Skeletal muscle satellite cell (primary cell): ENCODE data around the gene FAM187B.
"Not testable (repeated sequence)": the region's sequence is repeated elsewhere in the genome, so short reads cannot be mapped to it uniquely, and the experiment has no call there.

Experiments used
- H3K27me3 ChIP-seq: 2 replicates; pipeline ENCODE4 v1.7.0; 2013; ENCODE audit warnings: low read length; ENCODE audit not compliant: control insufficient read depth, insufficient read depth
- H3K36me3 ChIP-seq: 2 replicates; pipeline ENCODE4 v1.7.0; 2013; ENCODE audit warnings: mild to moderate bottlenecking, control low read depth, low read length; ENCODE audit not compliant: insufficient read depth
- H3K4me1 ChIP-seq: 2 replicates; pipeline ENCODE4 v1.7.0; 2013; ENCODE audit warnings: low read length; ENCODE audit not compliant: control insufficient read depth, insufficient read depth
- H3K4me2 ChIP-seq: 2 replicates; pipeline ENCODE4 v1.7.0; 2013; ENCODE audit warnings: mild to moderate bottlenecking, low read length
- H3K4me3 ChIP-seq: 2 replicates; pipeline ENCODE4 v1.7.0; 2013; ENCODE audit warnings: low read length
- H3K9ac ChIP-seq: 2 replicates; pipeline ENCODE4 v1.7.0; 2013; ENCODE audit warnings: mild to moderate bottlenecking, low read depth, low read length, moderate library complexity
- H3K9me3 ChIP-seq: replicated peaks from 2 replicates; pipeline ENCODE4 v1.7.0; 2013; ENCODE audit warnings: mild to moderate bottlenecking, control low read depth, low read length

FAM187B gene

GRCh38 chr19:35246466-35247092 is 18.0 kb upstream of the FAM187B start:
- Histone ChIP-seq H3K27me3 (peaks cover 59% of the 10 kb centered on the region), H3K4me3 (no peak overlapping the region), H3K9ac (no peak overlapping the region), H3K36me3 (no peaks in the 10 kb centered on the region), H3K4me1 (no peaks in the 10 kb centered on the region), H3K4me2 (no peak overlapping the region), H3K9me3 (no peaks in the 10 kb centered on the region)

GRCh38 chr19:35241417-35241816 is 12.9 kb upstream of the FAM187B start:
- H3K4me1 ChIP-seq: no peaks in the 10 kb centered on the region
- H3K4me3 ChIP-seq: no peak overlapping the region
- no peaks in the 10 kb centered on the region for H3K36me3 ChIP-seq
- no peak overlapping the region for H3K9ac ChIP-seq
- peaks cover 32% of the 10 kb centered on the region for H3K27me3 ChIP-seq
- H3K9me3 ChIP-seq: no peaks in the 10 kb centered on the region
- H3K4me2 ChIP-seq: no peak overlapping the region

DNA sequence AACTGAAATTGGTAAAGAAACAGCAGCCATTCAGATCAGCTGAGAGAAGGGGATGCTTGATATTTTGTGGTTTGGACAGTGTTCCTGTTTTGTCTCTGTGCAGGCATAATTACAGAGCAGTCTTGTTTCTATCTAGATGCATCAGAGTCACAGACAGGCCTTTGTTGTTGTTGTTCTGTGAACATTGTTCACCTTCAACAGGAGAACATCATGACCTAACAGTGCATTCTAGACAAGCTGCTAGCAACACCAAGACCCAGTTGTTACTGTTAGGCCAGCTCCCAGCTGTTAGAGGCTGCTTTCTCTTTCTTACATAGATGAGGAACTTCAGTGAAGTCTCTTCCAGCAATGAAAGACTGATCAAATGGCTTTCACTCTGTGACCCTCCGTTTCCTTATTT is 11.8 kb upstream of the FAM187B start:
- Histone ChIP-seq H3K9ac (no peak overlapping the region), H3K4me2 (no peak overlapping the region), H3K36me3 (no peaks in the 10 kb centered on the region), H3K9me3 (no peaks in the 10 kb centered on the region), H3K27me3 (peaks cover 26% of the 10 kb centered on the region), H3K4me3 (no peak overlapping the region), H3K4me1 (no peaks in the 10 kb centered on the region)

DNA sequence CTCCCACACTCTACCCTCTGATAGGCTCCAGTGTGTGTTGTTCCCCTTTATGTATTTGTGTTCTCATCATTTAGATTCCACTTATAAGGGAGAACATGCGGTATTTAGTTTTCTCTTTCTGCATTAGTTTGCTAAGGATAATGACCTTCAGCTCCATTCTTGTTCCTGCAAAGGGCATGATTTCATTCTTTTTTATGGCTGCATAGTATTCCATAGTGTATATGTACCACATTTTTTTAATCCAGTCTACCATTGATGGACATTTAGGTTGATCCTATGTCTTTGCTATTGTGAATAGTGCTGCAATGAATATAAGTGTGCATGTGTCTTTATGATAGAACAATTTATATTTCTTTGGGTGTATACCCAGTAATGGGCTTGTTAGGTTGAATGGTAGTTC is 11.1 kb upstream of the FAM187B start:
- H3K4me2 ChIP-seq, H3K36me3 ChIP-seq, H3K9me3 ChIP-seq, H3K9ac ChIP-seq, H3K4me1 ChIP-seq, H3K4me3 ChIP-seq: not testable (repeated sequence)
- peaks cover 23% of the 10 kb centered on the region for H3K27me3 ChIP-seq

DNA sequence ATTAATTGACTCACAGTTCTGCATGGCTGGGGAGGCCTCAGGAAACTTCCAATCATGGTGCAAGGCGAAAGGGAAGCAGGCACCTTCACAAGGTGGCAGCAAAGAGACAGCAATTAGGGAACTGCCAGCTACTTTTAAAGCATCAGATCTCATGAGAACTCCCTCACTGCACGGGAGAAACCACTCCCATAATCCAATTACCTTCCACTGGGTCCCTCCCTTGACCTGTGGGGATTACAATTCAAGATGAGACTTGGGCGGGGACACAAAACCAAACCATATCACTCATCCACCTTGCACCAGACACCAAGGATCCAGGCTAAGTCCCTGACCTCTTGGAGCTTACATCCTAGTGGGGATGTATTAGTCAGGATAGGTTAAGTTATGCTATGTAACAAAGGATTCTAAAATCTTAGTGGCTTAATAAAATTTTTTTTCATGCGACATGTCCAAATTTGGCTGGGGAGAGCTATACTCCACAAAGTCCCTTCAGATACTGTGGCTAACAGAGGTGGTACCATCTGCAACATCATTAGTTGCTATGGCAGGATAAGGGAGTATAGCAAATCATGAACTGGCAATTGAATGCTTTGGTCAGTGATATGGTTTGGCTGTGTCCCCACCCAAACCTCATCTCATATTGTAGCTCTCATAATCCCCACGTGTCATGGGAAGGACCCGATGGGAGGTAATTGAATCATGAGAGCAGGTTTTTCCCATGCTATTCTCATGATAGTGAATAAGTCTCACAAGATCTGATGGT is 8.3 kb upstream of the FAM187B start:
- no peaks in the 10 kb centered on the region for H3K9me3 ChIP-seq
- no peaks in the 10 kb centered on the region for H3K4me1 ChIP-seq
- H3K4me3 ChIP-seq: no peak overlapping the region

GRCh38 chr19:35232912-35233311 is 4.4 kb upstream of the FAM187B start:
- H3K9ac ChIP-seq: no peak overlapping the region
- no peak overlapping the region for H3K4me2 ChIP-seq
- no peaks in the 10 kb centered on the region for H3K9me3 ChIP-seq
- no peaks in the 10 kb centered on the region for H3K4me1 ChIP-seq
- no peaks in the 10 kb centered on the region for H3K36me3 ChIP-seq
- H3K4me3 ChIP-seq: no peak overlapping the region
- H3K27me3 ChIP-seq: peaks cover 7% of the 10 kb centered on the region

More for the DNA sequence above, 8.3 kb upstream of the FAM187B start:
- H3K27me3 ChIP-seq: peaks cover 17% of the 10 kb centered on the region
- H3K9ac ChIP-seq: no peak overlapping the region
- no peaks in the 10 kb centered on the region for H3K36me3 ChIP-seq
- no peak overlapping the region for H3K4me2 ChIP-seq

GRCh38 chr19:35231956-35232645 is 3.6 kb upstream of the FAM187B start:
- no peak overlapping the region for H3K4me2 ChIP-seq
- H3K9me3 ChIP-seq: no peaks in the 10 kb centered on the region
- H3K4me1 ChIP-seq: no peaks in the 10 kb centered on the region
- no peak overlapping the region for H3K9ac ChIP-seq
- peaks cover 9% of the 10 kb centered on the region for H3K27me3 ChIP-seq
- no peak overlapping the region for H3K4me3 ChIP-seq
- H3K36me3 ChIP-seq: no peaks in the 10 kb centered on the region

DNA sequence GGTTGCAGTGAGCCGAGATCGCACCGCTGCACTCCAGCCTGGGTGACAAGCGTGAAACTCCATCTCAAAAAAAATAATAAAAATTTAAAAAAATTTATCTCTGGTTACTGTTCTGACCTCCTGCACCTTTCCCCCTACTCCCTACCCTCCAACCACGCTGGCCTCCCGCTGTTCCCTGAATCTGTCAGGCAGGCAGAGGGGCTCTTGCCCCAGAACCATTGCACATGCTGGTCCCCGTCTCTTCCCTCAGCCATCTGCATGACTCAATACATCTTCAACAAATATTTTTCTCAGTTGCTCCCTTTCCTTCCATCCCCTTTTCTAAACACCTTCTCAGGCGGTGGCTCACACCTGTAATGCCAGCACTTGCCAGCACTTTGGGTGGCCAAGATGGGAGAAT is 1.1 kb upstream of the FAM187B start:
- Histone ChIP-seq H3K4me1 (no peaks in the 10 kb centered on the region), H3K36me3 (no peaks in the 10 kb centered on the region), H3K4me3 (no peak overlapping the region), H3K9me3 (no peaks in the 10 kb centered on the region), H3K27me3 (peaks cover 27% of the 10 kb centered on the region), H3K4me2 (no peak overlapping the region), H3K9ac (no peak overlapping the region)

DNA sequence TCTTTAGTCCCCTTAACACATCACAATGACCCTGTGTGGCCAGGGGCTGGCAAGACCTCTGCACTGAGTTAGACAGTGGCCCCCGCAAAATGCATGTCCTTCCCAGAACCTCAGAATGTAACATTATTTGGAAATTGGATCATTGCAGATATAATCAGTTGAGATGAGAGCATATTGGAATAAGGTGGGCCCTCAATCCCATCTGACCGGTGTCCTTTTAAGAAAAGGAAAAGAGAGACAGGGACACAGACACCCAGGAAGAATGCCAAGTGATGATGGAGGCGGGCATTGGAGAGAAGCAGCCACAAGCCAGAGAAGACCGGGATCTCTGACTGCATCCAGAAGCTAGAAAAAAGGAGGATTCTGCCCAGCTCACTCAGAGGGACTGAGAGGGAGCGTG is 1.8 kb downstream of the FAM187B start:
- Histone ChIP-seq H3K36me3 (no peaks in the 10 kb centered on the region), H3K4me1 (no peaks in the 10 kb centered on the region), H3K4me3 (no peak overlapping the region), H3K9ac (no peak overlapping the region), H3K27me3 (peaks cover 32% of the 10 kb centered on the region), H3K9me3 (no peaks in the 10 kb centered on the region), H3K4me2 (no peak overlapping the region)

- no peak overlapping the region for H3K4me3 ChIP-seq
- H3K4me2 ChIP-seq: no peak overlapping the region
- H3K27me3 ChIP-seq: peaks cover 32% of the 10 kb centered on the region
- no peaks in the 10 kb centered on the region for H3K4me1 ChIP-seq
- H3K9me3 ChIP-seq: no peaks in the 10 kb centered on the region
- no peak overlapping the region for H3K9ac ChIP-seq
- H3K36me3 ChIP-seq: no peaks in the 10 kb centered on the region
Measured at GRCh38 chr19:35225951-35226350, 2.6 kb downstream of the FAM187B start.

DNA sequence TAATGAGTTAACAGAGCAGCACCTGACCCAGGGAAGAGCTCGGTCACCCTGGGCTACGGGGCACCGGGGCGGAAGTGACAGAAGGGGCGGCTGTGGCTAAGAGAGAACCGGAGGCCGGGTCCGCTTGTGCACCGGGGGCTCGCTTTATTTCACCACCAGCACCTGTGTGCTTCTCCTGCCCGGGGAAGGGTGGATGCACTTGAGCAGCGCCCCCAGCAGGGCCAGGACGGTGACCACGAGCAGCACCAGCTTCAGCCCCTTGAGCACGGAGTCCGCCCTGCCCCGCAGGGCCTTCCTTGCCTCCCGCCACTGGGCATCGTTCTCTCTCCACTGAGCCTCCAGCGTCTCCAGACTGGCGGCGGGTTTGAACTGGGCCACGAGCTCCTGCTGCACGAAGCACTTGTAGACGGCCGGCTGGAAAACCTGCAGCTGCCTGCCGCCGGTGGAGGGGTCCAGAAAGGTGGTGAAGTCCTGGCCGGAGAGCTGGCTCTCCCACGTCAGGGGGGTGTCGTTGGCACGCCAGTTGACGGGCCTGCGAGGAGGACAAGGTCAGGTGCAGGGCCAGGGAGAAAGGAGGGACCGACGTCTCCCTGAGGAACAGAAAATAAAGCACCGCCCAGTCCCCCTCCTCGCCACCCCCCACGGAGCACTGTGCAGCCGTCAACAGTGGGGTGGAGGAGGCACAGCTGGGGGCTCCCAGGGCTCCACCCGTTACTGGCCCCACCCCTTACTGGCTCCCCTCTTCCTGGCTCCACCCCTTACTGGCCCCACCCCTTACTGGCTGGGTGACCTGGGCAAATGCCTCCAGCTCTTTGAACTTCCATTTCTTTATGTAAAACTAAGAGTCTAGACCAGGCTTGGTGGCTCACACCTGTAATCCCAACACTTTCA is 3.6 kb downstream of the FAM187B start:
- Histone ChIP-seq H3K4me2 (no peak overlapping the region), H3K9ac (no peak overlapping the region), H3K4me3 (no peak overlapping the region), H3K36me3 (no peaks in the 10 kb centered on the region), H3K9me3 (no peaks in the 10 kb centered on the region), H3K4me1 (no peaks in the 10 kb centered on the region), H3K27me3 (peaks cover 32% of the 10 kb centered on the region)
